Right renal pelvis (tissue), 4 donors: ENCODE results near the gene UPK3B. TPM values are rescaled to one million over a fixed set of nuclear protein-coding genes. Genes with fewer than 3 reads are reported as not detected.
A peak's percentile ranks its signal among the peaks of the same experiment; 100 is the strongest.
"Not testable (repeated sequence)": the region's sequence is repeated elsewhere in the genome, so short reads cannot be mapped to it uniquely, and the experiment has no call there.

Experiments used
- DNase-seq, 4 donors: peaks; one replicate each; pipeline ENCODE4 v3.0.0-alpha.2; 2013; ENCODE audit warnings: low read depth in 4 of 4, low spot score in 3 of 4, missing footprints in 1 of 4
- polyA plus RNA-seq, 4 donors: library from polyadenylated mRNA; unstranded; fragments of 120-200 nt; gene quantifications; one replicate each; pipeline ENCODE4 v1.2.1, GENCODE V29; 2013; ENCODE audit not compliant: insufficient read length in 4 of 4

UPK3B gene
- polyA plus RNA-seq, 4 donors, result 0.38 to 4.7 (median 3.2) TPM

DNA sequence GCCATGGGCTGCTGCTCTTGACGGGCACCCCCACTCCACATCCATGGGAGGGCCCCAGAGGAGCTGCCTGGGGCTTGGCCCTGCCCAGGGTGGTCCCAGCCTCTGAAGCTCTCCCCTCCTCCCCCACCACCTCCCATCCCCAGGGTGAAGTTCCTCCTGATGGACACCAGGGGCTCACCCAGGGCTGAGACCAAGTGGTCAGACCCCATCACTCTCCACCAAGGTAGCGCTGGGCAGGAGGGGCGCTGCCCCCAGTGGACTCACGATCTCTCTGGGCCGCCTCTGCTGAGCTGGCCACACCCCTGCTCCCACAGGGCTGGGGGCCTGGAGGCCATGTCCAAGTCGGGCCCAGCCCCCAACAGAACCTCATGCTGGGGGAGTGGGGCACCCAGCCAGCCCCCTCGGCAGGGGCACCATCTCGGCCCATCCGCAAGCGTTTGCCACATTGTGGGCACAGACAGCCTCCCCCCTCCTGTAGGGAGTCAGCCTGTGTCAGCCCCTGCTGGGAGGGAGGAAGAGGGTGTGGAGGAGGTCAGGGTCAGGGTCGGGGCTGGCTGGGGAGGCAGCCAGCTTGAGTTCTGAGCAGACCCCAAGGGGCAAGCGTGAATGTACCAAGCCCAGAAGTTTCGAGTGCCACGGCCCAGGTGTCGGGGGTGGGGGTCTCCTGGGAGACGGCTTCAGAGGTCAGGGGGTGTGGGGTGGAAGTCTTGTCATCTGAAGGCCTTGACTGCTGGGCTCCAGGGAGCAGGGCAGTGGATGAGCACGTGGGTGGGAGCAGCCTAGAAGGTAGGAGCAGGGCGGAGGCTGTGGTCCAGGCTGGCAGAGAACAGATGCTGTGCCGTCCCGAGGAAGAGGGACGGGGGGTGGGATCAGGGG is 2.8 kb downstream of the UPK3B start:
- no peak for DNase-seq

DNA sequence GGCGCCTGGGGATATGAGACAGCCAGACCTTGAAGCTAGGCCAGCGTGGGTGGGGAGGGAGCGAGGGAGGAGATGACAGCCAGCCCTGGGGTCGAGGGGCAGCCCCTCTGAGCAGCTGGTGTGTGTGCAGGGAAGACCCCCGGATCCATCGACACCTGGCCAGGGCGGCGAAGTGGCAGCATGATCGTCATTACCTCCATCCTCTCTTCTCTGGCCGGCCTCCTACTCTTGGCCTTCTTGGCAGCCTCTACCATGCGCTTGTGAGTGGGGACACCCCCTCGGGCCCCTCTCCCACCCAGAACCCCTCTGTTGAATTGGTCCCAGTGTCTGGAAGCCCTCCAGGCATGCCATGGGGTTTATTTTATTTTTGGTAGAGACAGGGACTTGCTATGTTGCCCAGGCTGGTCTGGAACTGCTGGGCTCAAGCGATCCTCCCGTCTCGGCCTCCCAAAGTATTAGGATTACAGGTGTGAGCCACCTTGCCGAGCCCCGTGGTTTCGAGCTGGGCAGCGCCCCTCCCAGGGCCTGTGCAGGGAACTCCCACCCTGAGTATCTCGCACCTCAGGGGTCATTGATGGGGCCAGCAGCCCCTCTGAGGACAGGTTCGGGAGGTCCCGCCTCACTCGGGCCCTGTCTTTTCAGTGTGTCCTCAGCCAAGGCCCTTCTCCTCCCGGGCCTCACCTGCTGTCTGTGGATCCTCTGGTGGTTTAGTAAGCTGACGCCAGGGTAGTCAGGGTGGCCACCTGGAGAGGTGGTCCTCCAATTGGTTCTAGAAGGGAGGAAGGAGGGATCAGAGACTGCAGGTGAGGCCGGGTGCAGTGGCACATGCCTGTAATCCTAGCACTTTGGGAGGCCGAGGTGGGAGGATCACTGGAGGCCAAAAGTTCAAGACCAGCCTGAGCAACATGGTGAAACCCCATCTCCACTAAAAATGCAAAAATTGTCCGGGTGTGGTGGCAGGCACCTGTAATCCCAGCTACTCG is 3.8 kb downstream of the UPK3B start:
- DNase-seq, result no peak

DNA sequence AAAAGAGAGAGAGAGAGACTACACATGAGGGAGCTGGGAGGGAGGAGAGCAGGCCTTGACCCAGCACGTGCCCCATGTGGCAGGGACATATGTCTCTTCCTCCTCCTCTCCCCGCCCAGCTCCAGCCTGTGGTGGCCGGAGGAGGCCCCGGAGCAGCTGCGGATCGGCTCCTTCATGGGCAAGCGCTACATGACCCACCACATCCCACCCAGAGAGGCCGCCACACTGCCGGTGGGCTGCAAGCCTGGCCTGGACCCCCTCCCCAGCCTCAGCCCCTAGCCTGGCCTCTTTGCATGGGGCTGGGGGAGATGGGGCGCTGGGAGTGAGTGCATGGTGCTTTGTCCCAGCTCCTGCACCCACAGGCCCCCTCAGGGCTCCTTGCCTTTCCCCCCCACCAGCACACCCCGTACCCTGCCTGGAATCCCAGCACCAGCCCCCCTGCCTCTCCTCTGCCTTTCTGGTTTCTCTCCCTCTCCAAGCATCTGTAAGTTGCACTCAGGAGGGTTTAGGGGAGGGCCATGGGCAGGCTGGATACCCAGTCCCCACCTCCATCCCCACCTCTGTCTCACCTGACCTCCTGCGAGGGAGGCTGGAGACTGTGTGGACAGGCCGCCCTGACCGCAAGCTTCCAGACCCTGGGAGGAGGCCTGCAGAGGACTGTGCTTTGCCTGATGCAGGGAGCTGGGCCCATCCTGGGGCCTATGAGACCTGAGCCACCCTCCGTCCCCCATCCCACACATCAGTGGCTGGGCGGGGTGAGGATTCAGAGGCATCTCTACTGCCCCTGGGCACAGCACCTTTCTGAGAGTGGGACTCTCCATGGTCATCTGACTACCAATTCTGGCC is 4.8 kb downstream of the UPK3B start:
- no peak for DNase-seq

DNA sequence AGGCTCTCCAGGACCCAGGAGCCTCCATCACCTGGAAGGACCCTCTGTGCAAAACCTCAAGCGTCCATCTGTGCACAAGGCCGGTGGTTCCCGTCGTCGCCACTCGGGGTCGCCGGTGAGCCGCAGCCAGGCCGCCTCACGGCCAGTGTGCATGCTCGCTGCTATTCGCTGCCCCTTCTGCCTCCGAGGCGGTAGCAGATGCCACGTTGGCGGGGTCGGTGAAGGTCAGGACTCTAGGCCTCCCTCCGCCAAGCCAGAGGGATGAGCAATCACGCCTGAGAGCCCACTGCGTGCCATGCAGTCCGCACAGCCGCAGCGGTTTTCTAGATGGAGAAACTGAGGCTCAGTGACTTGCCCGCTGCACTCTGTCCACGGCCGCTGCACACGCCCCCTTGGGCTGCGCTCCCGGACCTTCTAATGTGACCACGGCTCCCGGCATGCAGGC is 5.7 kb downstream of the UPK3B start:
- DNase-seq, result no peak

DNA sequence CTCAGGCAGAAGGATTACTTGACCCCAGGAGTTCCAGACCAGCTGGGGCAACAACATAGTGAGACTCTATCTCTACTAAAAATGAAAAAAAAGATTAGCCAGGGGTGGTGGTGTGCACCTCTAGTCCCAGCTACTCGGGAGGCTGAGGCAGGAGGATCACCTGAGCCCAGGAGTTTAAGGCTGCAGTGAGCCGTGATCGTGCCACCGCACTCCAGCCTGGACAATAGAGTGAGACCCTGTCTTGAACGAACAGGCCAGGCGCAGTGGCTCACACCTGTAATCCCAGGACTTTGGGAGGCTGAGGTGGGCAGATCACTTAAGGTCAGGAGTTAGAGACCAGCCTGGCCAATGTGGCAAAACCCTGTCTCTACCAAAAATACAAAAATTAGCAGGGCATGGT is 6.6 kb downstream of the UPK3B start:
- not testable (repeated sequence) for DNase-seq

DNA sequence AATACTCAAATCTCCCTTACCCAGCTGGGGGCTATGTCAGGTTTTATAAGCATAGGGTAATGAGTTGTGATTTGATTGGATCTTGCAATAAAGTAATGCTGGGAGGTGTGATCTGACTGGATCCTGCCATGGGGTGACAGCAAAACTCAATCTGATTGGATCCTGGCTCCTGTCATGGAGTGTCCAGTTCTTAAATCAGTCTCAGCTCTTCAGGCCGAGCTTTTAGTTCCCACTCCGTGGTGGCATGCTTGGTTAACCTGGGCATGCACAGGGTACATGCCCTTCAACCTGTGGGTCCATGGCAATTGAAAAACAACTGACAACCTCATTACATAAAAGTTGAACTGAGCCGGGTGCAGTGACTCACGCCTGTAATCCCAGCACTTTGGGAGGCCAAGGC is 15.8 kb downstream of the UPK3B start:
- not testable (repeated sequence) for DNase-seq

DNA sequence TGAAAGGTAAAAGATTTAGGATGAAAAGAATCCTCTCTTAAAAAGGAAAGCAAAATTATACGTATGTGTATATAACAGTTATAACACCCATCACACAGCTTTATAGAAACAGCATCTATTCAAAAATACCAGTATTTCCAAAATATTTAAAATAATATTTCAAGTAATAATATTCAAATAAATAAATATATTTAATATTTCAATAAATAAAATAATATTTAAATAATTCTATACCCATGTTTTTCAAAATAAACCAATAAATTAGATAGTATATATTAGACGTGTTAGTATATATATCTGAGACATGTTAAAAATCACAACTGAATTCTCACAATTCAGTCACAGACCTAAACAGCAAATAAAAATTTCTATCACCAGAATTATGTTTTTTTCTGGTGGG is 21.3 kb downstream of the UPK3B start:
- not testable (repeated sequence) for DNase-seq

DNA sequence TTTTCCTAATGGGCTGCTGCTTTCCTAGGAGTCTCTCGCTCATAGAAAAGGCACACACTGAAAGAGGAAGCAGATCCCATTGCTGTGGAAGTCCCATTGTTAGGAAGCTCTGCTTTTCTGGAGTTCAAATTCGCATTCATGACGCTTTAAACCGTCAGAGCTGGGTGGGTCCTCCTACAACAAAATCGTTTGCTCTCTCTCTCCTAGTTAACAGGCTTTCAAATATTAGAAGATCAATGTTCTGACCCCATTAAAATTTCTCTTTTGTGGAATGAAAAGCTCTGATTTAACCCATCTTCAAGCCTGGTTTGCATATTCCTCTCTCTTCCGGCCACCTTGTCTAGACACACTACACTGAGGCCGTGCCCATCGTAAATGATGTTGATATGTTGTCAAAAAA is 32.8 kb downstream of the UPK3B start, which contains the start of gene SPDYE16:
Gene SPDYE16 (minus strand): TSS at position 101 of the 400 bp plus-strand sequence. CDS start 1,838 bp downstream, outside the sequence.
- DNase-seq, result not testable (repeated sequence)

DNA sequence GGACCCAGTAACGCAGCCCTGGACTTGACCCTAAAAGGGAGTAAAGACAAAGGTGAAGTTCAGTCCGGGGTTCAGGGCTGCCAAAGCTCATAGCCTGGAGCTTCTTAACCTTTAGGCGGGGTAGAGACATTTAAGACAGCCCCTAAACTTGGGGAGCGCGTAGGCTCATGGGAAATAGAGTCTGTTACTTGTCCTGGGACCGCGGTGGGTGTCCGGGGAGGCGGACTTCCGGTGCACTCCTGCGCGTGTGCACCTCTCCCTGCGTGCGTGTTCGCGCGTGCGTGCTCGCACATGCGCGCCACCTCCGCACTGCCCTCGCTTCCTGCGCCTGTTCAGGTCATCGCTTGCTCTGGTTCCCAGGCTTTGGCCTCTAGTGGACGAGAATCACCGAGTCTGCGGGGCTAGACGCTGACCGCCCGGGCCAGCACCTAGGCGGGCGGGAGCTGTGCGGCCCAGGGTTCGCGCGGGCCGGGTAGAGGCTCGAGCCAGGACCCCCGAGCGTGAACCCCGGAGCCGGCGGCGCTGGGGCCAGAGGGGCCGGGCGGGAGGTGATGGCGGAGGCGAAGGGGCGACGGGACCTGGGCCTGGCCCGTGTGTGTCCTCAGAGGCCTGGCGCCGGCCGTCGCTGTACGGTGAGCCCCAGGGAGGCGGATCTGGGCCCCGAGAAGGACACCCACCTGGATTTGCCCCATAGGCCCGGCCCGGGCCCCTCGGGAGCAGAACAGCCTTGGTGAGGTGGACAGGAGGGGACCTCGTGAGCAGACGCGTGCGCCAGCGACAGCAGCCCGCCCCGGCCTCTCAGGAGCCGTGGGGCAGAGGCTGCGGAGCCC is 38.9 kb downstream of the UPK3B start:
- peak; percentile 67 to 80 (median 76) for DNase-seq

DNA sequence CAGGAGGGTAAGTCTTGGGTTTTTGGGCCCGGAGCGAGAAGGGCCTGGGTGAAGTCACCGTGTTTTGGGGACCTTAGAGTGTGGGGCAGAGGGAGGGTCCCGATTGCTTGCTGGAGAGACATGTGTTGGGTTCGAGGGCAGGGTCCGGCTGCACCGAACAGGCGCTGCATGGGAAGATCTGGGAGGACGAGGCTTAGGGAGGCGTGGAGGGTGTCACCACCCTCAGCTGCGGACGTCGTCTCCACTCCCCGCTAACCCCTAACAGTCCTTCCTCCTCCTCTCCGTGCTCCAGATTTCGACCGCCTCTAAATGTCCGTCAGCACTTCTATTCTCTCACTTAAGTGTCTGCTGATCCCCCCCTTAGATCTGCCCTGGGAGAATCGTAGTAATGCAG is 39.5 kb downstream of the UPK3B start:
- DNase-seq, result peak in 1 of 4 donors; percentile 0

DNA sequence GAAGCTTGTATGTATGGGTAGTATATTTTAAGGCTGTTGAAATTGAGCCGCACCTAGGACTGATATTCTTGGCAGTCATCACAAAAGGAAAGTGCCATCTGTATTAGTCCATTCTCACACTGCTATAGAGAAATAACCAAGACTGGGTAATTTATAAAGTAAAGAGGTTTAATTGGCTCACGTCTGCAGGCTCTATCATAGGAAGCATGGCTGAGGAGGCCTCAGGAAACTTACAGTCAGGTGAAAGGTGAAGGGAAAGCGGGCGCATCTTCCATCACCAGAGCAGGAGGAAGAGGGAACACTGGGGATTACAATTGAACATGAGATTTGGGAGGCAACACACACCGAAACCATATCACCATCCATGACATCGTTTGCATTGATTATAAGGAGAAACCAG is 41.6 kb downstream of the UPK3B start:
- DNase-seq, result not testable (repeated sequence)

DNA sequence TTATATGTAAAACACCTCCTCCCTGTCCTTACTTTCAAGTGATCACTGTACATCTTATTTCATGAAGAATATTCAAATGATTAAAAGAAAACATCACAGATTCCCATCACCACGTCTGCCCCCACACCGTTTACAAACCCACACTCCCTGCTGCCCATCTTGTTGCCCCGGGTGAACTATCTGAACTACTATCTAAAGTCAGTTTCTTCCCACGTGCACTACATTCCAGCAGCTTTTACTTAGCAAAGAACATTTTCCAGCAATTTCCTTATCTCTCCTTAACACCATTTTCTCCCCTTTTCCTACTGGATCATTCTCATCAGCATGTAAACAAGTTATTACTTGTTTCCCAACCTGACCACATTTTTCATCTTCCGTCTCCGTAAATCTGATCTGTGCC is 49.3 kb downstream of the UPK3B start:
- DNase-seq, result not testable (repeated sequence)

DNA sequence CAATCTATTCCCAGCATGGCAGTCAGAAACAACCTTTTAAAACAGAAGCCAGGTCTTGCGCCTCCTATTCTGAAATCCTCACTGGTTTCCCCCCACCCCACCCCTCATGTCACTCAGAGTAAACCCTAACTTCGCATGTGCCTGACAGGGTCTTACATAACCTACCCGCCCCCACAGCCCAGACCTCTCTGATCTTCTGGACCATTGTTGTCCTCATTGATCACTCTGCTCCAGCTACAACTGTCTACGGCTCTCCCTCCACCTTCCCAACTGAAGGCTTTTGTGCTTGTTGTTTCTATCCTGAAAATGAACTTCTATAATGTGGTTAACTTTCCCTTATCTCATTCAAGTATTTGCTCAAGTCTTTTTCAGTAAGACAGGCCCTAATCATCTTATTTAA is 49.8 kb downstream of the UPK3B start:
- DNase-seq, result not testable (repeated sequence)

DNA sequence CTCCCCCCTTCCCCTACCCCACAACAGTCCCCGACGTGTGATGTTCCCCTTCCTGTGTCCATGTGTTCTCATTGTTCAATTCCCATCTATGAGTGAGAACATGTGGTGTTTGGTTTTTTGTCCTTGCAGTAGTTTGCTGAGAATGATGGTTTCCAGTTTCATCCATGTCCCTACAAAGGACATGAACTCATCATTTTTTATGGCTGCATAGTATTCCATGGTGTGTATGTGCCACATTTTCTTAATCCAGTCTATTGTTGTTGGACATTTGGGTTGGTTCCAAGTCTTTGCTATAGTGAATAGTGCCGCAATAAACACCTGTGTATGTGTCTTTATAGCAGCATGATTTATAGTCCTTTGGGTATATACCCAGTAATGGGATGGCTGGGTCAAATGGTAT is 51.0 kb downstream of the UPK3B start:
- DNase-seq, result not testable (repeated sequence)

DNA sequence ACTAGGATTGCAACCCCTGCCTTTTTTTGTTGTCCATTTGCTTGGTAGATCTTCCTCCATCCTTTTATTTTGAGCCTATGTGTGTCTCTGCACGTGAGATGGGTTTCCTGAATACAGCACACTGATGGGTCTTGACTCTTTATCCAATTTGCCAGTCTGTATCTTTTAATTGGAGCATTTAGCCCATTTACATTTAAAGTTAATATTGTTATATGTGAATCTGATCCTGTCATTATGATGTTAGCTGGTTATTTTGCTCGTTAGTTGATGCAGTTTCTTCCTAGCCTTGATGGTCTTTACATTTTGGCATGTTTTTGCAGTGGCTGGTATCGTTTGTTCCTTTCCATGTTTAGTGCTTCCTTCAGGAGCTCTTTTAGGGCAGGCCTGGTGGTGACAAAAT is 54.6 kb downstream of the UPK3B start:
- DNase-seq, result not testable (repeated sequence)
